GM12878 (cell line): ENCODE results near the gene NPAS3. TPM values are rescaled to one million over a fixed set of nuclear protein-coding genes. Genes with fewer than 3 reads are reported as not detected.

ENCODE experiments used
- ATAC-seq: fragments of 200-7000 bp; cut with Tn5 transposase; 3 replicates; pipeline ENCODE4 v1.9.1; 2020; ENCODE audit warnings: mild to moderate bottlenecking, moderate library complexity
- BruUV-seq: library from RNA; stranded (reverse); fragments of 400-500 nt; replicated peaks from 2 replicates; lab custom pipeline; 2021; lab: Mats Ljungman, UMichigan
- CTCF ChIA-PET: fragments of 300-600 bp; sonication (Branson Sonifier 250); formaldehyde crosslinking; extraction: SDS; loops from one replicate; lab custom pipeline; 2021; ENCODE audit warnings: inconsistent platforms; lab: Yijun Ruan, JAX
- POLR2A ChIA-PET: fragments of 350-600 bp; formaldehyde crosslinking; extraction: SDS; loops from one replicate; lab custom pipeline; 2021; ENCODE audit warnings: inconsistent platforms; lab: Charles Lee
- RAD21 ChIA-PET: fragments of 300-600 bp; sonication (Branson Sonifier 250); formaldehyde crosslinking; loops from one replicate; lab custom pipeline; 2023; ENCODE audit warnings: antibody characterized with exemption; ENCODE audit not compliant: unreplicated experiment; lab: Charles Lee
- SMC1A ChIA-PET: fragments of 300-600 bp; sonication (Branson Sonifier 250); formaldehyde crosslinking; loops from one replicate; lab custom pipeline; 2023; ENCODE audit not compliant: unreplicated experiment, uncharacterized antibody; lab: Charles Lee
- DNase-seq: peaks from one replicate; pipeline ENCODE4 v3.0.0-alpha.2; 2011; ENCODE audit warnings: low read depth, low spot score
- FAIRE-seq: peaks from 3 replicates; lab custom pipeline; 2011; peaks lifted over from hg19 to GRCh38; lab: Jason Lieb, UNC
- H2AFZ ChIP-seq: 2 replicates; pipeline ENCODE4 v1.6.0; 2011; ENCODE audit warnings: low read depth, low read length, control low read depth; ENCODE audit not compliant: control insufficient read depth
- H3K27ac ChIP-seq: 2 replicates; pipeline ENCODE4 v1.5.1; 2011; ENCODE audit warnings: control low read depth; ENCODE audit not compliant: control insufficient read depth, insufficient read depth
- H3K27me3 ChIP-seq, 2 experiments: replicated peaks in 1 of 2; 2 replicates each; pipeline versions ENCODE4 v1.6.0 to v1.6.1; 2011; ENCODE audit warnings: low read length in 1 of 2; ENCODE audit not compliant: control insufficient read depth in 2 of 2, insufficient read depth in 2 of 2
- H3K36me3 ChIP-seq, 2 experiments: 2 replicates each; pipeline ENCODE4 v1.5.1; 2011; ENCODE audit warnings: low read length in 1 of 2; ENCODE audit not compliant: control insufficient read depth in 2 of 2, insufficient read depth in 2 of 2
- H3K4me1 ChIP-seq: 2 replicates; pipeline ENCODE4 v1.6.1; 2011; ENCODE audit warnings: mild to moderate bottlenecking, low read length, moderate library complexity, mixed read lengths; ENCODE audit not compliant: control insufficient read depth, insufficient read depth
- H3K4me2 ChIP-seq: 2 replicates; pipeline ENCODE4 v1.6.0; 2011; ENCODE audit warnings: control low read depth; ENCODE audit not compliant: control insufficient read depth, insufficient read depth
- H3K4me3 ChIP-seq: fragments of 200-600 bp; sonication (generic); 2 replicates; pipeline ENCODE4 v1.5.1; 2016
- H3K79me2 ChIP-seq: 2 replicates; pipeline ENCODE4 v1.6.0; 2011; ENCODE audit warnings: low read length; ENCODE audit not compliant: control insufficient read depth, insufficient read depth
- H3K9ac ChIP-seq: 2 replicates; pipeline ENCODE4 v1.8.0; 2011; ENCODE audit warnings: low read length, control low read depth, mixed read lengths; ENCODE audit not compliant: control insufficient read depth, insufficient read depth
- H3K9me3 ChIP-seq: replicated peaks from 3 replicates; pipeline ENCODE4 v1.5.1; 2011; ENCODE audit warnings: mild to moderate bottlenecking, low read length; ENCODE audit not compliant: control insufficient read depth, insufficient read depth
- H4K20me1 ChIP-seq: 2 replicates; pipeline ENCODE4 v1.6.0; 2011; ENCODE audit not compliant: control insufficient read depth, insufficient read depth
- BACH1 ChIP-seq: fragments of 450-650 bp; IDR thresholded peaks from 2 replicates; pipeline ENCODE4 v1.6.1; 2017; ENCODE audit warnings: mild to moderate bottlenecking, borderline replicate concordance
- BRCA1 ChIP-seq: IDR thresholded peaks from 2 replicates; pipeline ENCODE4 v1.6.1; 2011; ENCODE audit warnings: low read depth, low read length, improper control_type of control experiment
- CTCF ChIP-seq, 3 experiments: IDR thresholded peaks in 2 of 3; conservative IDR thresholded peaks in 1 of 3; 2 replicates each; pipeline ENCODE4 v1.5.1; 2011; ENCODE audit warnings: low read depth in 3 of 3, low read length in 3 of 3, mild to moderate bottlenecking in 3 of 3, control low read depth in 2 of 3, moderate library complexity in 2 of 3, inconsistent platforms in 1 of 3, mixed read lengths in 1 of 3; ENCODE audit not compliant: control insufficient read depth in 2 of 3, insufficient read depth in 1 of 3; ENCODE audit errors: extremely low read depth in 1 of 3
- HDAC6 ChIP-seq: fragments of 200-600 bp; sonication (generic); IDR thresholded peaks from one replicate; pipeline ENCODE4 v1.8.0; 2017; ENCODE audit warnings: antibody characterized with exemption; ENCODE audit not compliant: unreplicated experiment
- NFIC ChIP-seq: IDR thresholded peaks from 2 replicates; pipeline ENCODE4 v1.6.1; 2012; ENCODE audit warnings: low read depth, mild to moderate bottlenecking, inconsistent platforms, low read length, moderate library complexity
- NFXL1 ChIP-seq: fragments of 450-650 bp; IDR thresholded peaks from 2 replicates; pipeline ENCODE4 v1.6.1; 2017; ENCODE audit warnings: antibody characterized with exemption, mild to moderate bottlenecking, borderline replicate concordance
- POLR2AphosphoS5 ChIP-seq: IDR thresholded peaks from 2 replicates; pipeline ENCODE4 v1.6.1; 2011; ENCODE audit warnings: mild to moderate bottlenecking, low read length, inconsistent platforms
- SMAD1 ChIP-seq: fragments of 450-650 bp; IDR thresholded peaks from 2 replicates; pipeline ENCODE4 v1.6.1; 2018; ENCODE audit warnings: mild to moderate bottlenecking, low read depth; ENCODE audit not compliant: partially characterized antibody
- SMC3 ChIP-seq: IDR thresholded peaks from 2 replicates; pipeline ENCODE4 v1.6.1; 2011; ENCODE audit warnings: low read length, improper control_type of control experiment, borderline replicate concordance
- TAF1 ChIP-seq: IDR thresholded peaks from 2 replicates; pipeline ENCODE4 v1.6.1; 2011; ENCODE audit warnings: mild to moderate bottlenecking, low read depth, low read length, borderline replicate concordance
- WRNIP1 ChIP-seq: IDR thresholded peaks from 2 replicates; pipeline ENCODE4 v1.6.1; 2011; ENCODE audit warnings: low read depth, low read length, improper control_type of control experiment, borderline replicate concordance
- WGBS: methylation state at CpG from one replicate; pipeline ENCODE4 v1.1.6; 2016; ENCODE audit warnings: low lambda C conversion rate; ENCODE audit not compliant: insufficient replicate concordance, insufficient coverage; ENCODE audit errors: missing lambda C conversion rate; 5-methylcytosine and 5-hydroxymethylcytosine counted together
- in situ Hi-C: fragments of 300-500 bp; cut with MboI; formaldehyde crosslinking; loops from 9 replicates; pipeline ENCODE4 v1.14.3; 2018; ENCODE audit warnings: mixed read lengths
- intact Hi-C: fragments of 100-400 bp; cut with micrococcal nuclease; formaldehyde crosslinking; loops from one replicate; pipeline ENCODE4 v1.14.2; 2022; ENCODE audit not compliant: unreplicated experiment
- polyA plus RNA-seq, 11 experiments: library from polyadenylated mRNA; depleted of rRNA in 4 of 11; unstranded in 6 of 11; stranded (reverse) in 5 of 11; fragments of >200 nt; fragmentation: Nextera tagmentation in 4 of 11; fragmentation: Illumina TruSeq in 1 of 11; extraction: Ambion mirVana in 4 of 11; extraction: Trizol in 1 of 11; gene quantifications; 1 replicate in 1 of 11; 2 replicates in 10 of 11; pipeline versions ENCODE4 v1.2.1 to v1.2.3, GENCODE V29; 2011 to 2016; ENCODE audit warnings: inconsistent platforms in 2 of 11, missing spikeins in 2 of 11, low read depth in 1 of 11
- total RNA-seq, 4 experiments: library from RNA; depleted of rRNA in 3 of 4; stranded (reverse); fragments of >200 nt in 3 of 4; fragmentation: Illumina TruSeq in 1 of 4; extraction: Trizol in 1 of 4; gene quantifications; 2 replicates each; pipeline versions ENCODE4 v1.2.1 to v1.2.3, GENCODE V29; 2013 to 2021
- TF ChIP-seq, protein P1 (sequence below): IDR thresholded peaks from 2 replicates; pipeline ENCODE4 v1.6.1; 2012; ENCODE audit warnings: improper control_type of control experiment, low read depth, low read length; ENCODE audit not compliant: insufficient replicate concordance
- TF ChIP-seq, protein P2 (sequence below): IDR thresholded peaks from 2 replicates; pipeline ENCODE4 v1.6.1; 2011; ENCODE audit warnings: borderline replicate concordance, low read depth, mild to moderate bottlenecking, moderate library complexity, low read length; ENCODE audit not compliant: insufficient read depth, poor library complexity, severe bottlenecking

Gene NPAS3
- total and polyA plus RNA-seq, 10 of the 15 experiments (the other 5 are each of a cell fraction or from before 2014, with no cell fraction given): under 0.01 to 2.7 (median 0.03) TPM; not detected in 6

DNA sequence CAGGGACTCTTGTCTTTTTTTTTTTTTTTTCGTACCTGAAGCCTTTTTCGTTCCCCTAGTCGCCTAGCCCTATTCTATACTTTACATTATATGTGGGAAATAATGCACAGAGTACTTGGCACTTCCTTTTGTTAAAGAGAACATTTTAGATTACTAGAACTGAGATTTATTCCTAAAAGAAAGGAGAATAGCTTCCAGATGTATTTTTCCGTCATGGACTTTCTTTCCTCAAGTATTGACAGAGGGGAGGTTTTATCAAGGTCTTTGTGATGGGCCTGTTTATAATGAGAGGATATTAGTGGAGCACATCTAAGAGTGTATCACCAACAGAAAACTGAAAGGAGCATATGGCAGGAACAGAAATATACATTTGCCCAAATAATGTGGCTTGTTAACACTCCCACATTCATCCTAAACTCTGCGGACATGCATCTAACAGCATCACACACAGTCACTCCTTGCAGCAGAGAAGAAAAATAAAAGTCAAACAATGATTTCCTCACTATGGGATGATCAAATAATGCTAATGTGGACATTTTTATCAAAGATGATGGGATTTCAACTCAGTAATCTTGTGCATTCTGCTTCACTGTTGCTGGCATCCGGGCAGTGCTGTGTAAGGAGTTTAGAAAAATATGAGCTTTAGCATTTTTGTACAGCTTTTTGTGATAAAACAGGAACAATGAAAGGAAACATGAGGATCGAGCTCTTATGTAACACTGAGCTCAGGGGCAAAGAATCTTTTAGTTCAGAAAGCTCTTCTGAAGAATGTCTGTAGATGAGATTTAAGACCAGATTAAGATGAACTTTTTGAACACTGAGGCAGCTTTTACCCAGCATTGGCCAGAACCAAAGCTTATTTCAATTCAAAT, 829.1 kb downstream of the NPAS3 start:
- Histone ChIP-seq H3K27me3 (no peaks in the 10 kb centered on the region), H3K27ac (no peak overlapping the region), H3K4me3 (no peak overlapping the region), H3K4me1 (no peaks in the 10 kb centered on the region), H2AFZ (no peak overlapping the region), H3K9ac (no peak overlapping the region), H3K9me3 (no peaks in the 10 kb centered on the region), H3K36me3 (no peaks in the 10 kb centered on the region), H4K20me1 (no peaks in the 10 kb centered on the region), H3K4me2 (no peak overlapping the region), H3K79me2 (no peaks in the 10 kb centered on the region)
- ChIA-PET CTCF (interaction anchor here (0.6 to 3.1 kb wide), 5 partner anchors 8 to 335 kb away, joined by 3 to 11 read pairs (median 3); no protein-coding TSS in a partner anchor), RAD21 (interaction anchor here (0.5 to 1.8 kb wide), 3 partner anchors 10 to 42 kb away, joined by 3 to 7 read pairs (median 3); no protein-coding TSS in a partner anchor), SMC1A (interaction anchor here (0.6 to 4.8 kb wide), 15 partner anchors 9 to 590 kb away, joined by 3 to 26 read pairs (median 4); no protein-coding TSS in a partner anchor), POLR2A (interaction anchor here (0.6 to 0.7 kb wide), 4 partner anchors 15 to 468 kb away, joined by 3 to 5 read pairs (median 5); no protein-coding TSS in a partner anchor)
- intact Hi-C loops (no loop called here), in situ Hi-C loops (no loop called here)
- 32% methylated on average over 6 of the region's 7 CpGs for WGBS
- FAIRE-seq (no peak), ATAC-seq (no peak), DNase-seq (no peak)
- BruUV-seq: no TSS peak
- TF ChIP-seq BACH1: no peak
- TF ChIP-seq, protein P1, sequence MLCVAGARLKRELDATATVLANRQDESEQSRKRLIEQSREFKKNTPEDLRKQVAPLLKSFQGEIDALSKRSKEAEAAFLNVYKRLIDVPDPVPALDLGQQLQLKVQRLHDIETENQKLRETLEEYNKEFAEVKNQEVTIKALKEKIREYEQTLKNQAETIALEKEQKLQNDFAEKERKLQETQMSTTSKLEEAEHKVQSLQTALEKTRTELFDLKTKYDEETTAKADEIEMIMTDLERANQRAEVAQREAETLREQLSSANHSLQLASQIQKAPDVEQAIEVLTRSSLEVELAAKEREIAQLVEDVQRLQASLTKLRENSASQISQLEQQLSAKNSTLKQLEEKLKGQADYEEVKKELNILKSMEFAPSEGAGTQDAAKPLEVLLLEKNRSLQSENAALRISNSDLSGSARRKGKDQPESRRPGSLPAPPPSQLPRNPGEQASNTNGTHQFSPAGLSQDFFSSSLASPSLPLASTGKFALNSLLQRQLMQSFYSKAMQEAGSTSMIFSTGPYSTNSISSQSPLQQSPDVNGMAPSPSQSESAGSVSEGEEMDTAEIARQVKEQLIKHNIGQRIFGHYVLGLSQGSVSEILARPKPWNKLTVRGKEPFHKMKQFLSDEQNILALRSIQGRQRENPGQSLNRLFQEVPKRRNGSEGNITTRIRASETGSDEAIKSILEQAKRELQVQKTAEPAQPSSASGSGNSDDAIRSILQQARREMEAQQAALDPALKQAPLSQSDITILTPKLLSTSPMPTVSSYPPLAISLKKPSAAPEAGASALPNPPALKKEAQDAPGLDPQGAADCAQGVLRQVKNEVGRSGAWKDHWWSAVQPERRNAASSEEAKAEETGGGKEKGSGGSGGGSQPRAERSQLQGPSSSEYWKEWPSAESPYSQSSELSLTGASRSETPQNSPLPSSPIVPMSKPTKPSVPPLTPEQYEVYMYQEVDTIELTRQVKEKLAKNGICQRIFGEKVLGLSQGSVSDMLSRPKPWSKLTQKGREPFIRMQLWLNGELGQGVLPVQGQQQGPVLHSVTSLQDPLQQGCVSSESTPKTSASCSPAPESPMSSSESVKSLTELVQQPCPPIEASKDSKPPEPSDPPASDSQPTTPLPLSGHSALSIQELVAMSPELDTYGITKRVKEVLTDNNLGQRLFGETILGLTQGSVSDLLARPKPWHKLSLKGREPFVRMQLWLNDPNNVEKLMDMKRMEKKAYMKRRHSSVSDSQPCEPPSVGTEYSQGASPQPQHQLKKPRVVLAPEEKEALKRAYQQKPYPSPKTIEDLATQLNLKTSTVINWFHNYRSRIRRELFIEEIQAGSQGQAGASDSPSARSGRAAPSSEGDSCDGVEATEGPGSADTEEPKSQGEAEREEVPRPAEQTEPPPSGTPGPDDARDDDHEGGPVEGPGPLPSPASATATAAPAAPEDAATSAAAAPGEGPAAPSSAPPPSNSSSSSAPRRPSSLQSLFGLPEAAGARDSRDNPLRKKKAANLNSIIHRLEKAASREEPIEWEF: no peak
- no peak for TF ChIP-seq NFXL1
- no peak for TF ChIP-seq HDAC6
- TF ChIP-seq WRNIP1: no peak
- no peak for TF ChIP-seq SMC3
- TF ChIP-seq TAF1: no peak
- TF ChIP-seq, protein P2, sequence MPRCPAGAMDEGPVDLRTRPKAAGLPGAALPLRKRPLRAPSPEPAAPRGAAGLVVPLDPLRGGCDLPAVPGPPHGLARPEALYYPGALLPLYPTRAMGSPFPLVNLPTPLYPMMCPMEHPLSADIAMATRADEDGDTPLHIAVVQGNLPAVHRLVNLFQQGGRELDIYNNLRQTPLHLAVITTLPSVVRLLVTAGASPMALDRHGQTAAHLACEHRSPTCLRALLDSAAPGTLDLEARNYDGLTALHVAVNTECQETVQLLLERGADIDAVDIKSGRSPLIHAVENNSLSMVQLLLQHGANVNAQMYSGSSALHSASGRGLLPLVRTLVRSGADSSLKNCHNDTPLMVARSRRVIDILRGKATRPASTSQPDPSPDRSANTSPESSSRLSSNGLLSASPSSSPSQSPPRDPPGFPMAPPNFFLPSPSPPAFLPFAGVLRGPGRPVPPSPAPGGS: no peak
- TF ChIP-seq SMAD1: no peak
- no peak for TF ChIP-seq BRCA1
- no peak for TF ChIP-seq POLR2AphosphoS5
- TF ChIP-seq NFIC: no peak
- no peak for TF ChIP-seq CTCF (IDR thresholded peaks at IDR 0.05 in 2 of 3, conservative IDR thresholded peaks at IDR 0.05 in 1 of 3; ENCODE audit: control insufficient read depth in 2 of 3, extremely low read depth in 1 of 3, insufficient read depth in 1 of 3, low read depth in 3 of 3, low read length in 3 of 3)
